Hematopoietic multipotent progenitor cell treated with erythropoietin and hydrocortisone succinate and interleukin-3 and kit ligand, for 8 days (in vitro differentiated cells): Measurements from ENCODE around the gene EIF3A.
"Not testable (repeated sequence)": the region's sequence is repeated elsewhere in the genome, so short reads cannot be mapped to it uniquely, and the experiment has no call there.

ENCODE experiments used
- DNase-seq: peaks from one replicate; pipeline ENCODE4 v3.0.0-alpha.2; 2015

The EIF3A gene

GRCh38 chr10:119101366-119102098, 20.9 kb upstream of the EIF3A start:
- no peak for DNase-seq

- DNase-seq = no peak
Observed at GRCh38 chr10:119100434-119101238, 20.0 kb upstream of the EIF3A start.

GRCh38 chr10:119098576-119098975, 18.0 kb upstream of the EIF3A start:
- no peak for DNase-seq

DNA sequence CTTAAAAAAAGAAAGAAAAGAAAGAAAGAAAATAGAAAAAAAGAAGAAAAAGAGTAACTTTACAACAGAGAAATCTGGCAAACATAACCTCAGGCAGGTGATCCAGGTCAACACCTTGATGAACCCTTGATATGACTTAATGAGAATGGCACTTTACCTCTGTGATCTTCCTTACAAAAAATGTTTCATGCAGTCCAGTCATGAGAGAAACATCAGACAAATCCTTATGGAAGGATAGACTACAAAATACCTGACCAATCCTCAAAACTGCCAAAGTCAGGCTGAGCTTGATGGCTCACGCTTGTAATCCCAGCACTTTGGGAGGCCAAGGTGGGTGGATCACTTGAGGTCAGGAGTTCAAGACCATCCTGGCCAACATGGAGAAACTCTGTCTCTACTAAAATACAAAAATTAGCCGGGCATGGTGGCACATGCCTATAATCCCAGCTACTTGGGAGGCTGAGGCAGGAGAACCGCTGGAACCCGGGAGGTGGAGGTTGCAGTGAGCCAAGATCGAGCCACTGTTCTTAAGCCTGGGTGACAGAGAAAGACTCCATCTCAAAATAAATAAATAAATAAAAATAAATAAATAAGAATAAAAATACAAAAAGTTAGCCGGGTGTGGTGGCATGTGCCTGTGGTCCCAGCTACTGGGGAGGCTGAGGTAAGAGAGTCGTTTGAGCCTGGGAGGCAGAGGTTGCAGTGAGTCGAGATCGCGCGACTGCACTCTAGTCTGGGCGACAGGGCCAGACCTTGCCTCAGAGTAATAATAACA, 16.2 kb upstream of the EIF3A start:
- not testable (repeated sequence) for DNase-seq

DNA sequence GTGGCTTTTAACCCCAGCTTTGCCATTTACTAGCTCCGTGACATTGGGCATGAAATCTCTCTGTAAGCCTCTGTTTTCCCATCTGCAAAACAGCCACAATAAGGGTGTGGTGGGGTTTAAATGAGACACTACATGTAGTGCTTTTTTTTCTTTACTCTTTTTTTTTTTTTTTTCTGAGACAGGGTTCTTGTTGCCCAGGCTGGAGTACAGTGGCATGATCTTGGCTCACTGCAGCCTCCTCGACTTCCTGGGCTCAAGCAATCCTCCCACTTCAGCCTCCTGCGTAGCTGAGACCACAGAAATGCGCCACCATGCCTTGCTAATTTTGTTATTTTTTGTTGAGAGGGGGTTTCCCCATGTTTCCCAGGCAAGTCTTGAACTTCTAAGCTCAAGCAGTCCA, 15.0 kb upstream of the EIF3A start:
- no peak for DNase-seq

DNA sequence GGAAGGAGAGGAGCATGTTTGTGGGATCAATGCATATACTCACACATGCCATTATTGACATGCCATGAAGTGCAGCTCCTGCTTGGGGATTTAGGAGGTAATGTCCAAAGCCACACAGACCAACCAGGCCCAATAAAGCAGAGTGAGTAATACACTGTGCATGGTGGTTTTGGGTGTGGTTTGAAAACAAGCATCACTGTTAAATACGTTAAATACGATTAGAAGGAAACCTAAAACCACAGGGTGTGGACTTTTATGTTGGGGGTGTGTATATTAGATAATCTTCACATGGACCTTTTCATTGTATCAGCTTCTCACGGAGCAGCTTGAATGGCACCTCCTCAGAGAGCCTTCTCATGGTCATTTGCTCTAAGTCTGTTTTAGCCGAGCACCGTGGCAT, 10.4 kb upstream of the EIF3A start:
- DNase-seq = peak; percentile 99

DNA sequence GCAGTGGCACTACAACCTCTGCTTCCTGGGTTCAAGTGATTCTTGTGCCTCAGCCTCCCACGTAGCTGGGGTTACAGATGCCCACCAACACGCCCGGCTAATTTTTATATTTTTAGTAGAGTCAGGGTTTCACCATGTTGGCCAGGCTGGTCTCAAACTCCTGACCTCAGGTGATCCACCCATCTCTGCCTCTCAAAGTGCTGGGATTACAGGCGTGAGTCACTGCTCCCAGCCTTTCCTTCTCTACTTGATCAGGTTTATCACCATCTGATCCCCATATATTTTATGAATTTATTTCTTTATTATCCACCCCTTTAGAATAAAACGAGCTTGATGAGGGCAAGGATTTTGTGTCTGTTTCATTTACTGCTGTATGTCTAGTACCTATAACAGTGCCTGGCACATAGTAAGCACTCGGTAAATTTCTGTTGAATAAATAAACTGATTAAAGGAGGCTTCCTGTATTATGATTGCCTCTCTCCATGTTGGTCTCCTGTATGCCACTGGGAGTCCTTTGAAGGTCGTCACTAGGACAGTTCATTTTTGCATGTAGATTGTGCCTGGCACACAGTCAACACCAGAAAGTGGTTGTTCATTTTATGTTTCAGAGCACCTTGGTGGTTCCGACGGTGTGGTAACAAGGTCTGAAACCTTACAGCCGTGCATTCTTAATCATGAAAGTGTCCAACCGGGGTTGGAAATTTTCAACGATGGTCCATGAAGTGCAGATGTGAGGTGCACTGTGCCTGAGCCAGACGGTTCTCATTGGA, 9.6 kb upstream of the EIF3A start:
- DNase-seq = peak; percentile 73

DNA sequence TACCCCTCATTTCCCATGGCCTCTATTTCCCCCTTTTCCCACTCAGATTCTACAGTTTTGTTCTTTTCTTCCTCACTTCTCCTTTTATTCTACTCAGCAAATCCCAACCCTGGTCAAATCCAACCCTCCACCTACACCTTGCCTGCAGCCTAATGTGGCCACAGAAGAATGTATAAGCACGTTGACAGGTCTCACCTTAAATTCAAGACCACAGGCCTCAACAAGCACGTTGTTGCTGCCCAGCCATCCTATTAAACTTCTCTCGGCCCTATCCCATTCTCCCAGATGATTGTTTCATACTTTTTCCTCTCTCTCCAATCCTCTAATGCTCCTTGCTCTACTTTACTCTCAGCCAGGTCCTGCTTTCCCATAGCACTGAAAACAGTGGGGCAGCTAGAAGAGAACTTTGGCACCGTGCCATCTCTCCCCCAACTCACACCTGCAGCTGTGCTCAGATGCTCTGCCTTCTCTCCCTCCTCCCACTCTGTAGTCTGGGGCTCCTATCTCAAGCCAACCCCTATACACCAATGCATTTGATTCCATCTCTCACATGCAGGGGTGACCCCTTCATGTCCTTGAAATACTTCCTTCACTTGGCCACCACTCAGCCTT, 6.8 kb upstream of the EIF3A start:
- peak; percentile 54 for DNase-seq

DNA sequence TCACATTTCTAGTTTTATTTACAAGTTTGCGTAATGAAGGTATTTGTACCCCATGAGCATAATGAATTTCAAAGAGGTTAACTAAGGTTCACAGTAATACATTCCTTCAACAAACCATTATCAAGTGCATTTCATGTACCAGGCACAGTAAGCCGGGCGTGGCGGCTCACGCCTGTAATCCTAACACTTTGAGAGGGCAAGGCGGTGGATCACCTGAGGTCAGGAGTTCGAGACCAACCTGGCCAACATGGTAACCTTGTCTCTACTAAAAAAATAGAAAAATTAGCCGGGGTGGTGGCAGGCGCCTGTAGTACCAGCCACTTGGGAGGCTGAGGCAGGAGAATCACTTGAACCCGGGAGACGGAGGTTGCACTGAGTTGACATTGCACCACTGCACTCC, 4.3 kb upstream of the EIF3A start:
- peak; percentile 65 for DNase-seq

DNA sequence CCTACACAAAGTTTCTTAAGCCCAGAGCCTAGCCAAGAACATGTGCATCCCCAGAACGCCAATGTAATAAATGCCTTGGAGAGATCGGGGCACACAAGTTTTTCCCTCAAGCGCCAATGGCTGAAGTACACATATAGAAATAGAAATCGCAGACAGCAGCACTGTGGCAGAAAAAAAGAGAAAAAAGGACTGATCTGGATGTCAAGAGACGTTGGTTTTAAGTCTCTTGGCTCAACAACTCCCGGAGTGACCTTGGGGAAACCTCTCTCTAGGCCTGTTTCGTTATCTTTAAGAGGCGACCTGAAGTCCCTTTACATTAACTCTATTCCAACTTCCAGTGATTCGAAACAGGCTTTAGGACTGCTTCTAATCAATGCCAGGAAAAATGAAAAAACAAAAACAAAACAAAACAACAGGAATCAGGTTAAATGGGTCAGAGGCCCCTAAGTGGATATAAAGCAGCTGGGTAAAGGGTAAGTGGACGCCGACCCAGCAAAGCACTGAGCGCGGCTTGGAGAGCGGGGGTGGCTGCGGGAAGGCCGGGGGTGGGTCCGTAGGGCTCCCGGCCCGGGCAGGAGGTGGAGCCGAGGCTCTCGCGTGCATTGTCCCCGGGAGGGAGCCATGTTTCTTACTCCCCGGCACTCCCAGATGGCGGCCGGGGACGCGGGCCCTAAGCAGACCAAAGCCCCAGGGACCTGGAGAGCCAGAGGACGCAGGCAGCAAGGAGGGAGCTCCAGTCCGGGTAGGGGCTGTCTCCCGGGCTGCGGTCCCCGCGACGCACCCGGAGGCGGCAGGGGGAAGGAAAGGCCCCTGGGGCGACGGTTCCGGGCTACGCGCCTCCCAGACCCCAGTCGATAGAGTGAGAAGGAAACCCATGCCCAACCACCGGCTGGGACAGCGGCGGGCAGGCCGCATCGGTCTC, 757 bp downstream of the EIF3A start:
- peak; percentile 73 for DNase-seq

- no peak for DNase-seq
Observed at GRCh38 chr10:119078422-119079179, 2.0 kb downstream of the EIF3A start.

- no peak for DNase-seq
Observed at GRCh38 chr10:119073584-119073983, 7.0 kb downstream of the EIF3A start.

GRCh38 chr10:119070395-119071165, 10.0 kb downstream of the EIF3A start:
- DNase-seq = no peak

- no peak for DNase-seq
Observed at GRCh38 chr10:119061926-119062325, 18.7 kb downstream of the EIF3A start.

DNA sequence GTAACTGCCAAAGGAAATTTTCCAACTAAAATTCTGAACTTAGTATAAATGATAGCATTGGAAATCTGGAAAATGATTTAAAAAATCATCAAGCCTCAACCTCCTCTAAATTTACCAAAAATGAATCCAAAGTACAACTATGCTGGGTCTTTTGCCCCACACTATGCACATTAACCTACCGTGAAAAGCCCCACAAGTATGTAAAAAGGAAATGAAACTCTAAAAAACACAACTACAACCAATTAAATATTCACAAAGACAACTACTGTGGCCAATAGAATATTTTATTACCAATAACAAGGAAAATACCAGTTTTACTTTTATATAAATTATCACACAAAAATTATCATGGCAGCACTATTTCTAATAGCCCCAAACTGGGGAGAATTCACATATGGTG, 19.3 kb downstream of the EIF3A start:
- no peak for DNase-seq

GRCh38 chr10:119060107-119060506, 20.5 kb downstream of the EIF3A start:
- DNase-seq = no peak

DNA sequence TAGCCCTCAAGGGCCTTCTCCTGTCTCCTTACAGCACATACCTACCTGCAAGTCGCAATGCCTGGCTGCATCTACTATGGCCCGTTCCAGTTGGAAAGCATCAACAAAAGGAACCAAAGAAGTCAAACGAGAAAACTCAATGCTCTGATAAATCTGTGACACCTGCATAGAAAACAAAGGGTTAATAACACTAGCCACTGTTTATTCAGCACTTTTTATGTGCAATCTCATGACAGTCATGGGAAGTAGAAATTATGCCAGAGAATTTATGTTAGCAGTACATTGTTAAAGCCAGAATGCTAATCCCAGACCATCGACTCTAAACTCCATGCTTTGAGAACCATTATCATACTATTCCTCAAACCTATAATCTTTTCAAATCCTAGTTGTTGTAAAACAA, 21.1 kb downstream of the EIF3A start:
- no peak for DNase-seq

DNA sequence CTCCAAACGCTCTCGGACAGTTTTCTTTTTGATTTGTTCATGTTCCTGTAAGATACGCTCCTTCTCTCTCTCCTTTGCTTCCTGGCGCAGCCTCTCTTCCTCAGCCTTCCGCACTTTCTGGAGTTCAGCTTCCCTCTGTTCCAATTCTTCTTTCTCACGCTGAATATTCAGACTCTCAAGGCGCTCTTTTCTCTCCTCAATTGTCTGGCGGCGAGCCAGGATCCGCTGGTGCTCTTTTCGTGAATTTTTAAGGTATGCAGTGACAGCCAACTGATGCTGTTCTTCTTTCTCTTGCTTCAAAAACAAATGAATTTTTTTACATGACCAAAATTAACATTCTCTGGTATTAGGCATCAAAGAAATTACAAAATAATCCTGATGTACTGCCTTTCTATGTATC, 22.6 kb downstream of the EIF3A start:
- DNase-seq = no peak

DNA sequence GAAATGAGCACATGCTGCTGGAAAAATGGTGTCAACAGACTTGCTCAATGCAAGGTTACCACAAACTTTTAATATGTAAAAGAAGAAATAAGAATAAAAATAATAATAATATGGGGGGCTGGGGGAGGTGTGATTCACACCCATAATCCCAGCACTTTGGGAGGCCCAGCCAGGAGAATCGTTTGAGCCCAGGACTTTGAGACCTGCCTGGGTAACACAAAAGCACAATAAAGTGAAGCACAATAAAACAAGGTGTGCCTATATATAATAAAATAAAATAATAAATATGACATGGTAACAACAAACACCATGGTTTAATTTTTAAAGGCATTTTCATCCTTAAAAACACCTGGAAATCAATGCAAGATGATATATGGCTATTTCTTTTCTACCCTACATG, 25.1 kb downstream of the EIF3A start:
- no peak for DNase-seq

GRCh38 chr10:119051775-119052174, 28.8 kb downstream of the EIF3A start:
- no peak for DNase-seq
